ENCODE results near the gene TYW3.
A peak's percentile ranks its signal among the peaks of the same experiment; 100 is the strongest.

Gene TYW3

DNA sequence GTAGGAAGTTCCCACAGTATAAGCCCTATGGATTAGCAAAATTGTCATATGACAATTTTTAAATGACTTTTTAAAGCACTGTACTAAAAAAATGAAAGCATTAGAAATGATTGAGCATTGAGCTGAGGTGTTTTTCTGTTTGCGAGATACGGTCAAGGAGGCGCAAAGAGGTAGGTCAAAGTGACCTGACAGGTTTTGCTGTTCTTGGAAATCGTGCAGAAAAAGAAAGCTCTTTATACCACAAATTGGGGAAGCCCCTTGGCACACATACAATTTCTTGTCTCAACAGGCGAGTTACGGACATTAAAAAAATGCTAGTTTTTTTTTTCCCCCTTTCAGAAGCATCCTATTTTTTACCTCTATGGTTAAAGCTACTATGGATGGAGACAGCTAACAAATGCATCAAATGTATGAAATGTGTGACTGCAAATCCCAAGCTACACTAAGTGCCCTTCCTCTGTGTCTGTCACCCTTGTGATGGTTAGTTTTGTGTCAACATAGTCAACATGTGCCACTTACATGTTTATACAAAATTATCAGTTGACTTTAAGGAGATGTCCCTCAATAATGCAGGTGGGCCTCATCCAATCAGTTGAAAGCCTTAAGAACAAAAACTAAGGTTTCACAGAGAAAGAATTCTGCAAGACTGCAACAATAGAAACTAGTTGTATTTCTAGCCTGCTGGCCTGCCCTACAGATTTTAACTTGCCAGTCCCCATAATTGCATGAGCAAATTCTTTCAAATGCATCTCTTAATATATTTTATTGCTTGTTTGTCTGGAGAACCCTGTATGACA, 29.4 kb upstream of the TYW3 start:
- Histone ChIP-seq H3K36me3 (peaks cover 46% of the 10 kb centered on the region; the same call in 1 of the 2 replicates), H3K27me3 (no peaks in the 10 kb centered on the region), H3K4me2 (no peak overlapping the region), H3K9me3 (no peaks in the 10 kb centered on the region), H3K9ac (no peak overlapping the region), H3K4me1 (0 out of 2 replicates have a peak, but pooled peaks cover 4% of the 10 kb centered on the region), H3K4me3 (no peak overlapping the region), H4K20me1 (no peaks in the 10 kb centered on the region), H3K27ac (no peak overlapping the region)
- TF ChIP-seq Cebpa-rat (IDR thresholded peaks at IDR 0.05) = no peak

DNA sequence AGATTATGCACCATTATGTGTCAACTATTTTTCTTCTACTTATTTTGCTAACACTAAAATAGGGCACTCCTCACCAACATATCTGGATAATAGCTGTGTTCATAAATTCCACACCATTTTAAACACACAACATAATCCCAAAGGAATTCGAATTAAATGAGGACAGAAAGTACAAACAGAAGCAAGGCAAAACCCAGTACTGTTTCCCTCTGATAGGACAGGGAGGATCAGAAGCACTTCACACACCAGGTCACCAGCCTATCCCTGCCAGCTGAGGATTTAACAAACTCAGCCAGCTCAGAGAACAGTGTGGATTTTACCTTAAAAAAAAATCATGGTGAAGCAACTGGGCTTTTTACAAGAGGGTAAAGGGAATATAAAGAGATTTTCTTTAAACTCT, 20.1 kb upstream of the TYW3 start:
- no peak overlapping the region for H3K27ac ChIP-seq
- H3K4me3 ChIP-seq = no peak overlapping the region
- no peaks in the 10 kb centered on the region for H3K9me3 ChIP-seq
- no peak overlapping the region for H3K9ac ChIP-seq
- H3K36me3 ChIP-seq = peaks cover 58% of the 10 kb centered on the region
- H3K4me1 ChIP-seq = no peaks in the 10 kb centered on the region
- no peaks in the 10 kb centered on the region for H3K27me3 ChIP-seq
- no peak for TF ChIP-seq Cebpa-rat (IDR thresholded peaks at IDR 0.05)
- no peaks in the 10 kb centered on the region for H4K20me1 ChIP-seq
- H3K4me2 ChIP-seq = no peak overlapping the region

DNA sequence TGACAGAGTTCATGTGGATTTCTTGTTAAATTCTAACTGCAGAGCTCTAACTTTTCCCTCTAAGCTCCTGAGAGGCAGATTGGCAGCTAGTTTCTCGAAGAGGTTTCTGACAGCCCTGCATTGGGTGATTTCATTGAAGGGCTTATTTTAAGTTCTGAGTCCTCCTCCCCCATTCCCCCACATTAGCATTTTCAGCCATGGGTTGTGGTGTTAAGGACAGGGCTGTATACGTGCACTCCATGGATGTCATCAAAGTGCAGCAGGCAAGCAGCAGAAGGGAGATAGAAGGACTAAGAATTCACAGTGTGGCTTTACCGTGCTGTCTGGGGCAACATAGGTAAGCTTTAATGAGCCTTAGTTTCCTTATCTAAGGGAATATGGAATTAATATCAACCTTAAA, 19.1 kb upstream of the TYW3 start:
- Histone ChIP-seq H3K4me2 (no peak overlapping the region), H4K20me1 (no peaks in the 10 kb centered on the region), H3K9me3 (no peaks in the 10 kb centered on the region), H3K27me3 (no peaks in the 10 kb centered on the region), H3K4me1 (no peaks in the 10 kb centered on the region), H3K4me3 (no peak overlapping the region), H3K36me3 (peaks cover 62% of the 10 kb centered on the region), H3K27ac (no peak overlapping the region), H3K9ac (no peak overlapping the region)
- no peak for TF ChIP-seq Cebpa-rat (IDR thresholded peaks at IDR 0.05)

DNA sequence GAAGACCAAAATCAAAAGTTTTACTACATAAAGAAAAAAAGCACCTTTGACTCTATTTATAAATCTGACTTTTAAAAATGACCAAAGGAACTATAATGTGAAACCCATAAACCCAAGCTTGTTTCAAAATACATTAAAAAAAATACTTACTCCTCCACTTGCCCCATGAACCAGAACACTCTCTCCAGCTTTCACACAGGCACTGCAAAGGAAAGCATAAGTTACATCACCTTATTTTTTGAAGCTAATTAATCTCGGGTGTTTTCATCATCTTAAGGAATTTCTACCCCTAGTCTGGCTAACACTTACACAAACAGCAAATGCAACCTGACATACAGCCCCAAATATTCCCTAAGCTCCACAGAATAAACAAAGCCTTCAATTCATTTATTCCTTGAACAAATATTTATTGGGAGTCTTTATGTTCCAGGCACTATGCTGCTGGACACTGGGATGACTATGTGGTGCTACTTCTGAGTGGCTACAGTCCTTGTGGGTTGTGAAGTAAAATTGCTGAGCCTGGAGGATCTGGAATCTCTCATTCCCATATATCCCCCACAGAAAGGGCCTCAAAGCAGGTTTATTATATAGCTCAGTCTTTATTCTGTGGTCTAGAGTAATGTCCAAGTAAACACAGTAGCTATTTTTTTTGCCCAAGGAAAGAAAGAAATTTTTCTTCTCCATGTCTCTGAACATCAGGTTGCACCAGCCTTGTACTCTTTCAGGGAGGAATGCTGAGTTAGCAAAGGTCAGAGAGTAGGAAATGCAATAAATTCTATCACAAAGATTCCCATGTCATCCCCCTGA, 18.3 kb upstream of the TYW3 start:
- H3K4me2 ChIP-seq = no peak overlapping the region
- peaks cover 61% of the 10 kb centered on the region for H3K36me3 ChIP-seq
- no peak overlapping the region for H3K9ac ChIP-seq
- no peak overlapping the region for H3K27ac ChIP-seq
- no peak overlapping the region for H3K4me3 ChIP-seq
- no peak for TF ChIP-seq Cebpa-rat (IDR thresholded peaks at IDR 0.05)
- H3K27me3 ChIP-seq = no peaks in the 10 kb centered on the region
- H4K20me1 ChIP-seq = no peaks in the 10 kb centered on the region
- H3K9me3 ChIP-seq = no peaks in the 10 kb centered on the region
- H3K4me1 ChIP-seq = no peaks in the 10 kb centered on the region

DNA sequence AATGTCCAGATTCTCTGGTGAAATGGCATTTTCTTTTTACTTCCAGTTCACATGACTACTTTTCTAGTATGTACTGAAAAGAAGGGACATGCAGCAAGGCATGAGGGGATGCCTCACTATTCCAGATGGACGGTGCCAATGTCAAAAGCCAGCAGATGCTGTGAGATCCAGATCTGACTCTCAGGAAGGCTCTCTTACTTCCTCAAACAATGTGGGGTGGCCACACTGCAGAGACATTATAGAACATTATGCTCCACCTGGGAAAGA, 17.8 kb upstream of the TYW3 start:
- Histone ChIP-seq H3K36me3 (peaks cover 65% of the 10 kb centered on the region), H3K27ac (no peak overlapping the region)
- TF ChIP-seq Cebpa-rat (IDR thresholded peaks at IDR 0.05) = no peak

DNA sequence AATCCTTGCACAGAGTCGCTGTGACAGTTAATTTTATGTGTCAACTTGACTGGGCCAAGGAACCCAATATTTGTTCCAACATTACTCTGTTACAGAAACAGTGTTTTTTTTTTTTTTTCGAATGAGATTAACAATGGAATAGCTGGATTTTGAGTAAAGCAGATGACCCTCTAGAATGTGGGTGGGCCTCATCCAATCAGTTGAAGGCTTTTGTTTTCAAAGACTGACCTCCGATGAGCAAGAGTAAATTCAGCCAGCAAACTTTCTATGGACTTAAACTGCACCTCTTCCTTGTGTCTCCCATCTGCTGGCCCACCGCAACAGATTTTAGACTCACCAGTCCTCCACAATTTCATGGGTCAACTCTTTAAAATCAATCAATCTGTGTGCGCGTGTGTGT, 17.1 kb upstream of the TYW3 start:
- H3K4me3 ChIP-seq = no peak overlapping the region
- no peaks in the 10 kb centered on the region for H4K20me1 ChIP-seq
- no peak overlapping the region for H3K27ac ChIP-seq
- H3K36me3 ChIP-seq = peaks cover 67% of the 10 kb centered on the region
- no peak for TF ChIP-seq Cebpa-rat (IDR thresholded peaks at IDR 0.05)
- H3K27me3 ChIP-seq = no peaks in the 10 kb centered on the region
- no peaks in the 10 kb centered on the region for H3K4me1 ChIP-seq
- no peak overlapping the region for H3K9ac ChIP-seq
- no peak overlapping the region for H3K4me2 ChIP-seq
- no peaks in the 10 kb centered on the region for H3K9me3 ChIP-seq

More for the DNA sequence above, 17.8 kb upstream of the TYW3 start:
- Histone ChIP-seq H3K4me1 (no peaks in the 10 kb centered on the region), H3K9ac (no peak overlapping the region), H3K4me3 (no peak overlapping the region), H3K4me2 (no peak overlapping the region), H3K27me3 (no peaks in the 10 kb centered on the region), H3K9me3 (no peaks in the 10 kb centered on the region), H4K20me1 (no peaks in the 10 kb centered on the region)

DNA sequence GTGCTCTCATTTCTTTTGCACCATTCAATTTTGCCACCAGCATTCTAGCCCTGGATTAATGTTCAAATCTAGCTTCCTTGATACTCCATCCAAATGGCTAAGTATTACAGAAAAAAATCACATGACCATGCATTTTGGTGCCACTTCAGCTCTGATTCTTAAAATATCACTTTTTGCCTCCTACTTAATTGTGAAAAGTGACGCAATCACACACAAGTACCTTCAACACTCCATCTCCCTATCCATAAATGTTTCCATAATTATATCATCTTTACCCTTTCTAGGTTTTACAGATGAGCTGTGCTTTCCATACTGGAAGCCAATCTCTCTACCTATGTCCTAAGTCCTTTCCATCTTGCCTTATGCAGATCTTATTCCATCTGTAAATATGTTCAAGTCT, 16.1 kb upstream of the TYW3 start:
- Histone ChIP-seq H3K4me2 (no peak overlapping the region), H3K9me3 (no peaks in the 10 kb centered on the region), H3K27me3 (no peaks in the 10 kb centered on the region), H3K9ac (no peak overlapping the region), H3K4me1 (no peaks in the 10 kb centered on the region), H3K36me3 (peaks cover 63% of the 10 kb centered on the region), H3K4me3 (no peak overlapping the region), H4K20me1 (no peaks in the 10 kb centered on the region), H3K27ac (no peak overlapping the region)
- TF ChIP-seq Cebpa-rat (IDR thresholded peaks at IDR 0.05) = peak; percentile 24; the same call in 1 of the 2 replicates

DNA sequence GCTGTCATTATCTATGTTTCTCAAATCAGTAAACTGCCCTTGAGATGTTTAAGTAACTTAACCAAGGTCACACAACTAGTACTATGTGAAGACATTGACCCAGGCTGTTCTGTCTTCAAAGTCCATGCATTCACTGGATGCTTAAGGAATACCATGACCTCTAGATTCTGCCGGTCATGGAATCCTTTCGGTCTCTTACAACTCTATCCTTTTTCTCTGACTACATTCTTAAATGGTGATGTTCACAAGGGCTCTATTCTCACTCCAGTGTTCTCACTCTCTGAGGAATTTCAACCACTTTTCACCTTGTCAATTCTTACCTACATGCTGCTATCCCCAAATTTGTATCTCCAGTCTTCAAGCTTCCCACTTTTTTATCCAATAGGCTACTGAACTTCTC, 15.3 kb upstream of the TYW3 start:
- TF ChIP-seq Cebpa-rat (IDR thresholded peaks at IDR 0.05) = no peak
- no peaks in the 10 kb centered on the region for H4K20me1 ChIP-seq
- no peaks in the 10 kb centered on the region for H3K4me1 ChIP-seq
- no peak overlapping the region for H3K4me2 ChIP-seq
- no peak overlapping the region for H3K27ac ChIP-seq
- no peak overlapping the region for H3K9ac ChIP-seq
- H3K27me3 ChIP-seq = no peaks in the 10 kb centered on the region
- peaks cover 68% of the 10 kb centered on the region for H3K36me3 ChIP-seq
- no peak overlapping the region for H3K4me3 ChIP-seq
- H3K9me3 ChIP-seq = no peaks in the 10 kb centered on the region

DNA sequence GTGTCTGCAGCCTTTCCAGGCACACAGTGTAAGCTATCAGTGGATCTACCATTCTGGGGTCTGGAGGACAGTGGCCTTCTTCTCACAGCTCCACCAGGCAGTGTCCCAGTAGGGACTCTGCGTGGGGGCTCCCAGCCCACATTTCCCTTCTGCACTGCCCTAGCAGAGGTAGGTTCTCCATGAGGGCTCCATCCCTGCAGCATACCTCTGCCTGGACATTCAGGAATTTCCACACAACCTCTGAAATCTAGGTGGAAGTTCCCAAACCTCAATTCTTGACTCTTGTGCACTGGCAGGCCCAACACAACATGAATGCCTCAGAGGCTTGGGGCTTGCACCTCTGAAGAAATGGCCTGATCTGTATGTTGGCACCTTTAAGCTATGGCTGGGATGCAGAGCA, 6.9 kb upstream of the TYW3 start:
- Histone ChIP-seq H3K4me2 (no peak overlapping the region), H3K4me1 (no peaks in the 10 kb centered on the region), H4K20me1 (no peaks in the 10 kb centered on the region), H3K4me3 (no peak overlapping the region), H3K36me3 (peaks cover 46% of the 10 kb centered on the region), H3K27me3 (no peaks in the 10 kb centered on the region), H3K9ac (no peak overlapping the region), H3K27ac (no peak overlapping the region), H3K9me3 (peaks cover 31% of the 10 kb centered on the region)
- no peak for TF ChIP-seq Cebpa-rat (IDR thresholded peaks at IDR 0.05)

DNA sequence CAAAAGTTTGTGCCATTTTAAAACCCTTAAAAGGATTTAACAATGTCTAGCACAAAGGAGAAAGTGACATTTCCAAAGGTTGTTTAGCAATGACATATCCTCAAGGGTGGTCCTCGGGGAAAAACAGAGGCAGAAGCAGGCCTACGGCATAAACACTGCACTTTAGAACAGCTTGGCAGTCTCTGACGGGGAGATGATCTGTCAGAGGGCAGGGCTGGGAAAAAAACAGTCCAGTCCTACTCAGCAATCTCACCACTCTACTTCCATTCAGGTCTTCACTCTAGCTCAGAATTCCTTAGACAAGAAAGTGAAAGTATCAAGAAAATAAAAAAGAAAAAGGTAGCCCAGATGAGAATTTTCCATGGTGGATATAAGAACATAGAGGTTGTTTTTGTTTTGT, 4.2 kb upstream of the TYW3 start:
- H3K4me1 ChIP-seq = peaks cover 11% of the 10 kb centered on the region

More for the DNA sequence above, 4.2 kb upstream of the TYW3 start:
- no peak overlapping the region for H3K27ac ChIP-seq
- H3K9ac ChIP-seq = no peak overlapping the region
- H3K27me3 ChIP-seq = no peaks in the 10 kb centered on the region
- H3K36me3 ChIP-seq = peaks cover 23% of the 10 kb centered on the region
- no peaks in the 10 kb centered on the region for H4K20me1 ChIP-seq
- H3K4me2 ChIP-seq = no peak overlapping the region
- H3K9me3 ChIP-seq = peaks cover 31% of the 10 kb centered on the region
- no peak for TF ChIP-seq Cebpa-rat (IDR thresholded peaks at IDR 0.05)
- H3K4me3 ChIP-seq = no peak overlapping the region
